HG02943 (cell line): ENCODE results near the gene PAX2.

Experiments used
- ATAC-seq: cut with Tn5 transposase; IDR thresholded peaks from one replicate; pipeline ENCODE4 v1.9.1; 2021; ENCODE audit warnings: mild to moderate bottlenecking, low read depth, moderate library complexity; ENCODE audit not compliant: unreplicated experiment

Gene PAX2

DNA sequence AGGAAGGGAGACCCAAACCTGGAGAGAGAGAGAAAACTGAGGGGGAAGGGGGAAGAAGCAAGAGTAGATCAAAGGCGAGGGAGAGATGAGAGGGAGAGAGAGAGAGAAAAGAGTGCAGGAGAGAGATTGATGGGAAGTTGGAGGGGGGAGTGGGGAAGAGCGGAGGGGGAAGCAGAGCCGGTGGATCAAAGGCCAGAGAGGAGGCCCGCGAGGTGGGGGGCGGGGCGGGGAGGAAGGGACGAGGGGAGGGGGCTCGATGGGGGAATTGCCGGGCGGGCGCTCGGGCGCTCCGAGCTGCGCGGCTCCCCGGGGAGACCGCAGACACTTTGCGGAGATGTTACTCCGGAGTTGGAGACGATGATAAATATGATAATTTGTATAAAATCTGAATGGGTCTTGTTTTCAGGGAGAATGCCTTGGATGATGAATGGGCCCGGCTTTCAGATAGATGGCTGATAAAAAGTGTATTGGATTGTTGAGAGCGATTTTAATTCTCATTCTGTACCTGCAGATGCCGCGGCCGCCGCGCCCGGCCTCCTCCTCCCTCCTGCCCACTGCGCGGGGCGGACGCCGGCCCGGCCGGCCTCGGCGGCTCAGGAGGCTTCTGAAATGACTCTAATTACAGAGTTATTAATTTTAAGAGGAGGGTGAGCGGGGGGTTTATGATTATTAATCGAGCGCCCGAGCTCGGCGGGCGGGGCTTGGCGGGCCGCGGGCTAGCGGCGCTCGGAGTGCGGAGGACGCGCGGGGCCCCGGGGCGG, 21.4 kb upstream of the PAX2 start:
- no peak for ATAC-seq

DNA sequence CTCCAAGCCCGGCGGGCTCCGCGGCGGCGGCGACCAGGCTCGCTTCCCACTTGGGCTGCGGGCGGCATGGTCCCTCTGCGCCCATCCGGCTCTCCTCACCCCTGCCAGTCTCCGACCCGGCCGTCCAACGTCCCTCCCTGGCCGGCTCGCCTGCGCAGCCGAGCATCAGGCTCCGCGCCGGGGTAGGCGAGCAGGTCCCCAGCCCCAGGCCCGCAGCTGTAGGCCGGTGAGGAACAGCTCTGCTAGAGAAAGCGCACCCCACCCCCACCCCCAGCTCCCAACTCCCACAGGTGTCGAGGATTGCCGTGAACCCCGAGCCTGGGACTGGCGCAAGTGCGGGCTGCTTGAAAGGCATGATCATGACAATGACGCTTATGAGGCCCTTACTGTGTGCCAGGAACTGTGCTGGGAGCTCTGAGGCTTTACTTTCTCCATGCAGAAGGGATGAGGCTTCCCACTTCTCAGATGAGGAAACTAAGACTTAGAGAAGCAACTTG, 20.8 kb upstream of the PAX2 start:
- ATAC-seq = no peak

- no peak for ATAC-seq
Observed at GRCh38 chr10:100725071-100725471, 20.3 kb upstream of the PAX2 start.

DNA sequence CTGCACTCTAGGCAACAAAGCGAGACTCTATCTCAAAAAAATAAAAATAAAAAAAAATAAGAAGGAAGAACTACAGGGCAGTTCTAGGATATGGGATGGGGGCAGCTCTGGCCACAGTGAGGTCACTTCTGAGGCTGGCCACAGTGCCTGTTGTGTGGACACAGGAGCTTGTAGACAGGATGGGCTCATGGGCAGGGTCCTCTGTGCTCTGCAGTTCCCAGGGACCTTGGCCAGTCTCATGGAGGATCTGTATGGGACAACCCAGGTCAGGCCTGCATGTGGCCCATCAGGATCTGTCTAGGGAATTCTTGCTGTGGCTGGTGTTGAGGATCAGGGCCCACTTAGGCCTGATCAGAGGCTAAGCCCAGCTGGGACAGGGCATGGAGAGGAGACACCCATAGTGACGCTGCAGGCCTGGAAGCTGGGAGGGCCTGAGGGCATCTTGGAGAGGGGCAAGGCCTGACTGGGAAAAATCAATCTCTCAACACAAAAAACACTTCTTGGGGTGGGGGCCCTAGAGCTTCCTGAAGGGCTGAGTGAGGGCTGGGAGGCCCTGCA, 19.4 kb upstream of the PAX2 start:
- no peak for ATAC-seq

DNA sequence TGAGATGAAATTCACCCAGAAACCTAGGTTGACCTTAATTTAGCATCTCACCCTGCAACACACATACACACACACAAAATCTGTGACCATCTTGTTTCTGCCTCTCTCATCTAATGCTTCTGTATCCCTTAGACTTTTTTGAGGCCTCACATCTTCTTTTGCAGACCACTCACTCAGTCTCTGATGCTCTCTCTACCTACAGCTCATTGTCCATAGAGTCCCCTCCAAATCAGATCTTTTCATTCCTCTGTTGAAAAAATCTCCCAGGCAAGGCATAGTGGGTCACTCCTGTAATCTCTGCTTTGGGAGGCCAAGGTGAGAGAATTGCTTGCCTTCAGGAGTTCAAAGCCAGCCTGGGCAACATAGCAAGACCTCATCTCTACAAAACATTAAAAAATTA, 17.6 kb upstream of the PAX2 start:
- ATAC-seq = no peak

DNA sequence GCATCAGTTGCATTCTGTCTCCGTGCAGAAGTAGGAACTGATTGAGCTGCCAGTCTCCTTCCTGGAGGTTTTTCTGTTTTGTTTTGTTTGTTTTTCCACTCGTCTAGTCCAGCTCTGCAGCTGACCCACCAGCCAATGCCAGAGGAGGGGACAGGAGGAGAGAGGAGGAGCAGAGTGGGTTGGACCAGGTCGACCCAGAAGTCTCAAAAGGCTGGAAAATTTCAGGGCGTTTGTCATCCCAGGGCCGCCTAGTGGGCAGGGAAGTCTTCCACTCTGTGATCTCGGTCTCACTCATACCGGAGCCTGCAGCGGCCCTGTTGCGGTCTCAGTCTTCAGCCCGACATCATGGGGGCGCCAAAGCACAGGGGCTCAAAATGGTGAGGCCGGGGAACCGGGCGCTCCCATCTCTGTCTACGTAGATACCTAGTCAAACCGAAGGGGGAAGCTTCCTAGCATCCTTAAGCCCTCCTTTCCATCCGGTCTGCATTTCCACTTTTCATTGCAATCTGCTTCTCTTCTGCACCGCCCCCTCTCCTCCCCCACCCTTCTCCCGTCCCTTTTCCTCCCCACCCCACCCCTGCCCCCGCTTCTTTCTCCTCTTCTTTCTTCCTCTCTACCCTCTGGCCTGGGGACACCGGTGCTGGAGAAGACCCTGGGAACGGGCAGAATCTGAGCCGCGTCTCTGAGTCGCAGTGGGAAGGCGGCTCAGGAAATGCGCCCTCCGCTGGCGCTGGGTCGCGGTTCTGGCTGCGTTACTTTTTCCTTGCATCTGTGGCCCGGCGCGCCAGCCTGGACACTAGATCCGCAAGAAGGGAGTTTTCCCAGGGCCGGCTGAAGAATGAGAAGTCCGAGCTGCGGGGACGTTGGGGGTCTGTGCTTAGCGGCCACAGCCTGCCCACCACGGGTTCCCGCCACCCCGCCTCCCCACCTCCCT, 16.2 kb upstream of the PAX2 start:
- ATAC-seq = no peak

DNA sequence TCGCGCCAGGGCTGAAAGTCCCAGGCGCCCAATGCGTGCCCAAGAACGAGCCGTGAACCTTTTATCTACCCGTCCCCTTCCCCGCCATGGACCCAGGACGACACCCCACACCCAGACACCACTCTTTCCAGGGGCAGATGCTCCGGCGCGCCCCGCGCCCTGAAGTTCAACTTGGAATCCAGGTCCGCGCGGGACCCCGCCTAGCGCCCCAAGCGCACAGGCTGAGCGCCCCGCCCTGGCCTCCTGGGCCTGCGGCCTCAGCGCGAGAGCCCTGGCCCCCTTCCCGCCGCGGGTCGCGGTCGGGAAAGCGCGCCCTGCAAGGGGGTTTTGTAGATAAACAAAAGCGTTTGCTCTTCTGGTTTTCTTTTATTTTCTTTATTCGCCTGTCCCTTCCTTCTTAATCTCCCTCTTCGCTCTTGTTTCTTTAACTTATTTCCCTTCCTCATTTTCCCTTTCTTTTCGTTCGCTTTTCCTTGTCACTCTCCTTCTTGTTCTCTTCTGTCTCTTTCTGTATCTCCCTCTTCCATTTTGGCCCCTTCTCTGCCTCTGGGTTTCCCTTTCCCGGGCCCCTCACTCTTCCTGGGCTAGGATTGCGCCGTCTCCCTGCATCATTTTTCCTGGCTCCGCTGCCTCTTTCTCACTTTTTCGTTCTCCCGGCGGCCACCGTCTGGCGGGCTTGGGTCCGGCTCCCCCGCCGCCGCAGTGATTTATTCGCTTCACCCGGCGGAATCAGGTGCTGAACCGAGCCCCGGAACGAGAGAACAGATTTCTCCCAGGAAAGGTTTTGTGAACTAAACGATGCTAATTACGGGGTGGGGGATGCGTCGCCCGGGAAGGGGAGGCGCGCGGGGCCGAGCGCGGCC, 15.3 kb upstream of the PAX2 start:
- no peak for ATAC-seq

DNA sequence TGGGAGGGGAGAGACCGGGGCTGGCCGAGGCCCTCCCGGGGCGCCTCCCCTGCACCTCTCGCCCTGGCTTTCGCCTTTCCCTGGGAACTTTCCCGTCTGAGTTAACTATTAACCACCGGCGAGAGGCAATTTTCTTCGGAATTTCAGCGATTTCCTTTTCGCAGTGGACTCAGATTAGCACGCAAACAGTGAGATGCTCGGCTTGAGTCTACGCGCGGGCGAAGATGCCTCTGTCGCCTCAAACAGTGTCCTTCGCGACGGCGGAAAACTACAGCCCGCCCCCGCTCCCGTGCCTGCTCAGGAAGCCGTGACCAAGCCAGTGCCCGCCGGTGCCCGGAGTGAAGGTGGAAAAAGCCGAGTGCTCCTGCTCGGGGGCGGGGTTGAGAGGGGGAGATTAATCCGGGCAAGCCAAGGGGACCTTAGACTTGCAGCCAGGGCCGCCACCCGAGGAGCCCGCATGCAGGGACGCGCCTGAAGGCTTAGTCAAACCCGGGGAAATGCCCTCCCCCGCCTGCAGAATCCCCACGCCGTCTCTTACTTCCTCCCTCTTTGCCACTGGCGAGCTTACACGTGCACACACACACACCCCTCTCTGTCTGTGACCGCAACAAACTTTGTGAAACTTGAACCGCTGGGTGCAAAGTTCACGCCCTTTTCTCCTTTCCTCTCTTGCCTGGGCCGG, 14.5 kb upstream of the PAX2 start:
- ATAC-seq = no peak

- ATAC-seq = no peak
Observed at GRCh38 chr10:100731407-100732240, 13.8 kb upstream of the PAX2 start.

DNA sequence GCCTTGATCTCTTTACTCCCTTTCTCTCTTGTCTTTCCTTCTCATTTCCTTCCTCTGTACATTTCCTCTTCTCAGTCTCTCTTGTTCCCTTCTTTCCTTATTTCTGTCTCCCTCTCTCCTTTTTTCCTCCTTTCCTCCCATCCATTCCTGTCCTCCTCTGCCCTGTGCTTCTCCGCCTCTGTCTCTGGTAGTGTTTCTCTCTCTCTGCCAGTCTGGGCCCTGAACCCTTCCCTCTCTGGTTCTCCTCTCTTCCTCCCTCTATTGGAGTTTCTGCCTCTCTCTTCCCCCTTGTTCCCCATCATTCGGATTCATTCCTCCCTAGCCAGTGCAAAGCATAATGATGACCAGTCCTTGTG, 13.2 kb upstream of the PAX2 start:
- ATAC-seq = no peak

DNA sequence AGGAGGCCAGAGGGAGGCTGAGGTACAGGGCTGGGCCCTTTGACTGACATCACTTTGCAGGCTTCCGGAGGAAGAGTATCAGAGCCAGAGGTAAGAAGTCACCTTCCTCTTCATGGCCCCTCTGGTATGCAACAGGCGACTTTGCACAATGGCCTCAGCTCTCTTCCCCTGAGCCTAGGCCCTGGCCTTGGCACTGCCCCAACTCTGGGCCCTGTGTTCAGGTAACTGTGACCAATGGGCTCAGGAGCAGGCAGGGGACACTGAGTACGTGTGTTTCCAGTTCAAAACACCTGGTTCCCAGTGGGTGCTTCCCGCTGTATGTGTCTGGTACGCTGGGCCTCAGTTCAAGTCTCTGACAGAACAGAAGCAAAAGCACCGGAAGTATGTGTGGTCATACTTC, 12.1 kb upstream of the PAX2 start:
- ATAC-seq = no peak

GRCh38 chr10:100734295-100735086, 10.9 kb upstream of the PAX2 start:
- ATAC-seq = no peak

- no peak for ATAC-seq
Observed at GRCh38 chr10:100735087-100735336, 10.4 kb upstream of the PAX2 start.

DNA sequence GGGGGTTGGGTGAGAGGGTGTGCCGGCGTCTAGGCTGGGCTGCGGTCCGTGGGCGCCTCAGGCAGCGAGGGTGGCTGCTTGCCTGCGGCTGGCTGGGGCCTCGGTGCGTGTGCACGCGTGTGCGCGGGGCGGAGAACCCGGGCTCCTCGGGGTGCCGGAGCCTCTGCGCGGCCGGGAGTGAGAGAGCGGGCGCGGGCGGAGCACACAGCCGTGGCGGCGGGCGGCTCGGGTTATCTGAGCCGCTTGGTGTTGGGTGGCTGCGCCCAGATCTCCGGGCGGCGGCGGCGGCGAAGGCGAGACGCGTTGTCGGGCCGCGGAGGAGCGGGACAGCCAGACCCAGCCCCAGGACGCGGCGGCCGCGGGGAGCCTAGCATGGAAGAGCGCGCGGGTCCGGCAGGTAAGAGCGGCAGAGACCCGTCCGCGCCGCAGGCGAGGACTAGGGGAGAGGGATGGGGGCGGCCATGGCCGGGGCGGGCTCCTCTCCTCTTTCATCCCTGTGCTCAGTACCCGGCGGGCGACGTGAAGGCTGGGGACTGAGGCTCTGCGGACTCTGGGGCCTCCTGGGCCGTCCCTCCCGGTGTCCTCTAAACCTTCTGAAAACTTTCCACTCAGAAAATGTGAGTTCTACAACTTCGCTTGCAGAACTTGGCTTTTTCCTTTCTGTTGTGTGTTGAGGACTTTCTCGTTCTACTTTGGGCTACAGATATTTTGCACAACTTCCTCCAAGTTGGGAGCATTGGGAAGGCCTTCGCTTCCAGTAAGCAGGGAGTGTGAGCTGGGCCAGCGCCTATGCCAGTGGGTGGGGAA, 9.8 kb upstream of the PAX2 start:
- ATAC-seq = no peak

GRCh38 chr10:100736144-100736808, 9.1 kb upstream of the PAX2 start:
- ATAC-seq = no peak

DNA sequence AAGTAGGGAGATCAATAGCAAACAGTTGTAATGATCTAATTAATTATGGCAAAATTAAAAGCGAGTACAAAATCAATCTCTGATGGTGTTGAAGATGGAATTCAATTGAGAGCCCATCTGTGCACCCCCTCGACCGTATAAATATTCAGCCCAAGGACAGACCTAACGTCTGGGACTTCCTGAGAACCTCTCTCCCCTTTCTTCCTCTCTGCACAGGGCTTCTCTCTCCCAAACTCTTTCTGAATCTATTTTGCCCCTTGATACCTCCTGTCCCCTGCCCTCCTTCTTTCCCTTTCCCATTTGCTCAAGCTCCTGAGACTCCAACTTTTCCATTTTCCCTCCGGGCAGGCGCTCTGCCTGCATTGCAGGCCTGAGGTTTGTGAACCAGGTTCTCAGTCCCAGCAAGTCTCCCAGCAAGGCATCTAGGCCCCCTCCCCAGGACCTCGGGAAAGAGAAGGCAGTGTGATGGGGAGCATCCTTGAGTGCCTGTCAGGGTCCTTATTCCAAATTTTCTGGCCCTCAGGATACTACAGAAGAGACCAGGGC, 8.5 kb upstream of the PAX2 start:
- no peak for ATAC-seq
